HEK293T (cell line): ENCODE data around the gene TTLL3.
"Not testable (repeated sequence)": the region's sequence is repeated elsewhere in the genome, so short reads cannot be mapped to it uniquely, and the experiment has no call there.

Source experiments
- CTCF ChIA-PET: fragments of 350-600 bp; formaldehyde crosslinking; extraction: SDS; loops from one replicate; lab custom pipeline; 2021; ENCODE audit warnings: antibody characterized with exemption, inconsistent platforms; lab: Yijun Ruan, JAX
- POLR2A ChIA-PET: fragments of 350-600 bp; formaldehyde crosslinking; extraction: SDS; loops from one replicate; lab custom pipeline; 2020; ENCODE audit warnings: antibody characterized with exemption, inconsistent platforms; lab: Yijun Ruan, JAX
- DNase-seq: peaks from one replicate; pipeline ENCODE4 v3.0.0; 2012; ENCODE audit warnings: mixed read lengths; ENCODE audit errors: extremely low spot score
- ARNT ChIP-seq: fragments of 450-650 bp; IDR thresholded peaks from 2 replicates; pipeline ENCODE4 v1.6.1; 2017; ENCODE audit warnings: mild to moderate bottlenecking
- BHLHE40 ChIP-seq: fragments of 450-650 bp; IDR thresholded peaks from 2 replicates; pipeline ENCODE4 v1.6.1; 2016; ENCODE audit warnings: mild to moderate bottlenecking, moderate library complexity, borderline replicate concordance
- CTBP1 ChIP-seq: fragments of 450-650 bp; IDR thresholded peaks from 2 replicates; pipeline ENCODE4 v1.6.1; 2016; ENCODE audit warnings: borderline replicate concordance
- ELF4 ChIP-seq: fragments of 450-650 bp; IDR thresholded peaks from 2 replicates; pipeline ENCODE4 v1.6.1; 2017; ENCODE audit warnings: antibody characterized with exemption
- FOXA1 ChIP-seq: fragments of 450-650 bp; IDR thresholded peaks from 2 replicates; pipeline ENCODE4 v1.6.1; 2016; ENCODE audit warnings: mild to moderate bottlenecking
- FOXK2 ChIP-seq: fragments of 450-650 bp; IDR thresholded peaks from 2 replicates; pipeline ENCODE4 v1.6.1; 2016; ENCODE audit warnings: mild to moderate bottlenecking
- FOXM1 ChIP-seq: fragments of 450-650 bp; IDR thresholded peaks from 2 replicates; pipeline ENCODE4 v1.6.1; 2017; ENCODE audit warnings: mild to moderate bottlenecking, borderline replicate concordance
- HDGF ChIP-seq: fragments of 450-650 bp; IDR thresholded peaks from 2 replicates; pipeline ENCODE4 v1.6.1; 2017; ENCODE audit warnings: antibody characterized with exemption, borderline replicate concordance
- L3MBTL2 ChIP-seq: fragments of 450-650 bp; conservative IDR thresholded peaks from 2 replicates; pipeline ENCODE4 v1.6.1; 2016; ENCODE audit warnings: mild to moderate bottlenecking
- LEF1 ChIP-seq: fragments of 450-650 bp; IDR thresholded peaks from 2 replicates; pipeline ENCODE4 v1.6.1; 2017; ENCODE audit warnings: mild to moderate bottlenecking, borderline replicate concordance
- NFRKB ChIP-seq: fragments of 450-650 bp; IDR thresholded peaks from 2 replicates; pipeline ENCODE4 v1.6.1; 2016; ENCODE audit warnings: mild to moderate bottlenecking, moderate library complexity
- SP1 ChIP-seq: fragments of 450-650 bp; IDR thresholded peaks from 2 replicates; pipeline ENCODE4 v1.6.1; 2017
- SUZ12 ChIP-seq: fragments of 450-650 bp; IDR thresholded peaks from 2 replicates; pipeline ENCODE4 v1.6.1; 2016; ENCODE audit warnings: mild to moderate bottlenecking
- TARDBP ChIP-seq: fragments of 450-650 bp; IDR thresholded peaks from 2 replicates; pipeline ENCODE4 v1.6.1; 2016
- ZNF384 ChIP-seq: fragments of 450-650 bp; IDR thresholded peaks from 2 replicates; pipeline ENCODE4 v1.6.1; 2016
- TF ChIP-seq, protein P1 (sequence below): fragments of 450-650 bp; IDR thresholded peaks from 2 replicates; pipeline ENCODE4 v1.6.1; 2016

TTLL3 gene

DNA sequence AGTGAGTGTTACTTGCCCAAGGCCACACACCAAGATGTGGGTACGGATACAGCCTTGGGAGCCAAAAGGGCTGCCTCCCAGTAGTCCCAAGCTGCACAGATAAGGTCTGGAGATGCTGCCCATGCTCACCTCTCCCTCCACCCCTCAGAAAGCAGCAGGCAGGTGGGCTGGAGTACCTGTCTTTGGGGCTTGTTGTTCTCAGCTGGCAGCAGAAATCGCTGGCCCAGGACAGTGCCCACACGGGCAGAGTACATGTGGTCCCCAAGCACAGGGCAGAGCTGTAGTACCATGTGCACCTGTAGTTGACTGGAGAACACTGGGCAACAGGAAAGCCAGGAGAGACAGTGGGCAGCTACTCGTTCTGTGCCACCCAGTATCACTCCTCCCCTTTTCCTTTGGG, 28.8 kb downstream of the TTLL3 start:
- CTCF ChIA-PET, result interaction anchor here (0.7 to 1.1 kb wide), 3 partner anchors 16 to 530 kb away, joined by 3 to 4 read pairs (median 3); no protein-coding TSS in a partner anchor

DNA sequence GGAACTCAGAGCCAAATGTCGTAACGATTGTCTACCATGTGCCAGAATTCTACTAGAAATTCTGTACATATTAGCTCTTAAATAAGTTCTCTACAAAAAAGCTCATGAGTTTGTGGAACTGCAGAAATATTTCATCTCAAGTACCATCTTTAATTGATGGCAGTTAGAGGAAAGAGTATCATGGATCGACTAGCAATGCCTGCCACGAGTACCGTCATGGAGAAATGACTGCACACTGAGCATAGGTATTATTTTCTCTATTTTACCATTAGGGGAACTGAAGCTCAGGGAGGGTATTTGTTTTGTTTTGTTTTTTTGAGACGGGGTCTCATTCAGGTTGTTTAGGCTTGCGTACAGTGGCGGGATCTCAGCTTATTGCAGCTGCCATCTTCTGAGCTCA, 31.0 kb downstream of the TTLL3 start:
- ChIA-PET POLR2A (interaction anchor here (0.9 to 1.5 kb wide), 3 partner anchors 9 to 109 kb away, joined by 3 to 4 read pairs (median 3); partner anchors contain the start of gene CAMK1), CTCF (interaction anchor here (1.0 kb wide), 1 partner anchor 9 kb away, joined by 3 read pairs; no protein-coding TSS in a partner anchor)
- no peak for DNase-seq
- no peak for TF ChIP-seq HDGF
- TF ChIP-seq ARNT, result no peak
- no peak for TF ChIP-seq NFRKB
- TF ChIP-seq TARDBP, result no peak
- TF ChIP-seq BHLHE40, result no peak
- TF ChIP-seq LEF1, result no peak

More for the DNA sequence above, 28.8 kb downstream of the TTLL3 start:
- DNase-seq, result no peak
- POLR2A ChIA-PET, result no interaction called here
- TF ChIP-seq L3MBTL2 (no peak), ELF4 (no peak), SP1 (no peak), FOXM1 (no peak), ARNT (no peak), SUZ12 (no peak), HDGF (no peak), CTBP1 (no peak), FOXK2 (no peak), TARDBP (no peak), LEF1 (no peak), ZNF384 (no peak), NFRKB (no peak), FOXA1 (no peak)
- TF ChIP-seq, protein P1, sequence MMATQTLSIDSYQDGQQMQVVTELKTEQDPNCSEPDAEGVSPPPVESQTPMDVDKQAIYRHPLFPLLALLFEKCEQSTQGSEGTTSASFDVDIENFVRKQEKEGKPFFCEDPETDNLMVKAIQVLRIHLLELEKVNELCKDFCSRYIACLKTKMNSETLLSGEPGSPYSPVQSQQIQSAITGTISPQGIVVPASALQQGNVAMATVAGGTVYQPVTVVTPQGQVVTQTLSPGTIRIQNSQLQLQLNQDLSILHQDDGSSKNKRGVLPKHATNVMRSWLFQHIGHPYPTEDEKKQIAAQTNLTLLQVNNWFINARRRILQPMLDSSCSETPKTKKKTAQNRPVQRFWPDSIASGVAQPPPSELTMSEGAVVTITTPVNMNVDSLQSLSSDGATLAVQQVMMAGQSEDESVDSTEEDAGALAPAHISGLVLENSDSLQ, result no peak

DNA sequence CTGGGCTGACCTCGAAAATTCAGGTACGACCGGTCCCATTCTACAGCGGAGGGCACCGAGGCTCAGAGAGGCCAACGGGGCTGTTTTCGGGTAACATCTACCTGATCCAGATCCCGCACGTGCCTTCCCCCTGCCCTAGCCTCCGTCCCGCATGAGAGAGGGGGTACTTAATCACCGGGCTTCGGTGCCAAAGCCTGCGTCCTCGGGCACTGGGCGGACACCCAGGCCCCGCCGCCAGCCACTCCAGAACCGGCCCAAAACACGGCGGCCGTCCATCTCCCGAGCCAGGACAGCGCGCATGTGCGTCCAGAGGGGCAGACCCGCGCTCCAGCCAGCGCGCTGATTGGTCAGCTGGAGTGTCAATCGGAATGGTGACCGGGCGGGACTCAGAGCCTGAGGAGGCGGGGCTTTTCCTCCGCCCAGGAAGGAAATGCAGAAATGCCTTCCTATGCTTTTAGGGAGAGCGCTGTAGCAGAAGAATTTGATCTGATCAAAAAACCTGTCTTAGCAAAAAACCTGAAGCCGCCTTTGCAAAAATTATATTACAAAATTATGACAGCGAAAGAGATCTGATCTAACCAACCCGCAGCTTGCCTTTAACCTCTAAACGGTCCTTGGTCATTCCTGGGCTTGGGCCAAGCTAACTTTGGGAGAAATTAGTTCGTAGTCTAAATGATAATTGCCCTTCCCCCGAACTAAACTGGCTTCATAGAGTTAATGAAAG, 33.8 kb downstream of the TTLL3 start, which contains the start of gene RPUSD3:
Gene RPUSD3 (minus strand): TSS at position 294 of the 724 bp plus-strand sequence. CDS start 18 bp downstream, at position 276.
- ChIA-PET CTCF (interaction anchor here (1.1 kb wide), 1 partner anchor 88 kb away, joined by 6 read pairs; no protein-coding TSS in a partner anchor), POLR2A (interaction anchor here (0.6 to 2.5 kb wide), 15 partner anchors 13 to 477 kb away, joined by 3 to 14 read pairs (median 4); partner anchors contain the start of genes ARPC4, CRELD1, EMC3 and FANCD2OS)
- no peak for TF ChIP-seq ARNT
- TF ChIP-seq L3MBTL2, result peak; percentile 79
- TF ChIP-seq, protein P1, result peak; percentile 100
- DNase-seq, result peak; percentile 100

DNA sequence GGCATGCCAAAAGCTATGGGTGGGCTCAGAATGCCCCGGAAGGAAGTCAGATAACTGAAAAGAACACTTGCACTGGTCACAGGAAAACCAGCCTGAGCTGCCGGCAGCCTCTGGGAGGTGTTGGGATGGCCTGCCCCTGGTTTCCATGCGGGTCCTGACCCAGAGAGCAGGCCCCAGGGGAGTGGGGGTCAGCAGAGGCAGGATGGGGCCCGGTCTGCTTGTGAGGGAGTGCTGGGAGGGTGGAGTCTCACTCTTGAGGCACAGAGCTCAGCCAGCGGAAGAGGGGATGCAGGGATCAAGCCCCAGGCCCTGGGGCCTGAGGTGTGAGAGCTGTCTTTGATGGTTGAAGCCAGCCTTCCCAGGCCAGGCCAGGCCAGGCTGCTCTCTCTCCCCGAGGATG, 36.2 kb downstream of the TTLL3 start:
- no peak for TF ChIP-seq TARDBP
- no peak for TF ChIP-seq ARNT
- TF ChIP-seq FOXA1, result no peak
- TF ChIP-seq HDGF, result no peak
- TF ChIP-seq CTBP1, result no peak
- no peak for TF ChIP-seq ZNF384
- TF ChIP-seq FOXK2, result no peak
- TF ChIP-seq FOXM1, result no peak
- TF ChIP-seq ELF4, result no peak
- TF ChIP-seq, protein P1, result no peak
- TF ChIP-seq LEF1, result no peak
- no peak for TF ChIP-seq L3MBTL2
- no peak for TF ChIP-seq NFRKB
- TF ChIP-seq SUZ12, result no peak
- ChIA-PET CTCF (interaction anchor here (0.7 kb wide), 1 partner anchor 30 kb away, joined by 3 read pairs; no protein-coding TSS in a partner anchor), POLR2A (no interaction called here)
- no peak for DNase-seq

DNA sequence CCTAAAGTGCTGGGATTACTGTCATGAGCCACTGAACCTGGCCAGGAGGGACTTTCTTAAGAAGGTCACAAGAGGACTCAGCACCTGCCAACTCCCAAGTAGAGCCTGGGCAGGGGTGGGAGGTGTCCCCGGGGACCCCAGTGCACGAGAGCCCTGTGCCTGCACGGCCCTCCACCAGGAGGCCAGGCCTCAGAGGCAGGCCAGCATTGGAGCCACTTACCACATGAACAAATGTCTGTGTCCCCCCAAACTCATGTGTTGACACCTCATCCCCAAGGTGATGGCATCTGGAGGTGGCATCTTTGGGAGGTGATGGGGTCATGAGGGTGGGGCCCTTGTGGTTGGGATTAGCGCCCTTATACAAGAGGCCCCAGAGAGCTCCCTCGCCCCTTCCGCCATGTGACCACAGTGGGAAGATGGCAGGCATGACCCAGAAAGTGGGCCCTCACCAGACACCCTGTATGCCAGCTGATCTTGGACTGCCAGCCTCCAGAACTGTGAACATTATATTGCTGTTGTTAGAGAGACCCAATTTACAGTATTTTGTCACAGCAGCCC, 36.9 kb downstream of the TTLL3 start:
- TF ChIP-seq, protein P1, result no peak
- POLR2A ChIA-PET, result no interaction called here
- DNase-seq, result no peak
- CTCF ChIA-PET, result no interaction called here

DNA sequence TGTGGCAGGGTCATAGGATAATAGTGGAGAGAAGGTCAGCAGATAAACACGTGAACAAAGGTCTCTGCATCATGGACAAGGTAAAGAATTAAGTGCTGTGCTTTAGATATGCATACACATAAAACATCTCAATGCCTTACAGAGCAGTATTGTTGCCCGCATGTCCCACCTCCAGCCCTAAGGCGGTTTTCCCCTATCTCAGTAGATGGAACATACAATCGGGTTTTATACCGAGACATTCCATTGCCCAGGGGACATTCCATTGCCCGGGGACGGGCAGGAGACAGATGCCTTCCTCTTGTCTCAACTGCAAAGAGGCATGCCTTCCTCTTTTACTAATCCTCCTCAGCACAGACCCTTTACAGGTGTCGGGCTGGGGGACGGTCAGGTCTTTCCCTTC, 37.8 kb downstream of the TTLL3 start:
- DNase-seq, POLR2A ChIA-PET, CTCF ChIA-PET: not testable (repeated sequence)

DNA sequence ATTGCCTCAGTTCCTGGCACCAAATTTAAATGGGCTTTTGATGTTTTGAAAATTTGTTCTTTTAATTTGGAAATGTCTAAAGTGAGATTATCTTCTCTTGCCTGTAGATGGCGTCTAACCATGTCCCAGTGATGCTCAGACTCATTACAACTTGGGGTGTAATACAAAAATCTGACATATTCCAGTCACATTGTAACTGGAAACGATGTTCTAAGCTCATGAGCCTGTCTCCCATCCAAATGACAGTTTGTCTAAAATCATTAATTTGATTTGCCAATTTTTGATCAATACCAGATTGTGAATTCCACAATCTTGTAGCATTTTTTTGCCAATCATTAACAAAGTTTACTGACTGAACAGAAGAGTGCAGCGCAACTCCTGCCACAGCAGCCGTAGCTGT, 38.8 kb downstream of the TTLL3 start:
- POLR2A ChIA-PET, CTCF ChIA-PET, DNase-seq: not testable (repeated sequence)

DNA sequence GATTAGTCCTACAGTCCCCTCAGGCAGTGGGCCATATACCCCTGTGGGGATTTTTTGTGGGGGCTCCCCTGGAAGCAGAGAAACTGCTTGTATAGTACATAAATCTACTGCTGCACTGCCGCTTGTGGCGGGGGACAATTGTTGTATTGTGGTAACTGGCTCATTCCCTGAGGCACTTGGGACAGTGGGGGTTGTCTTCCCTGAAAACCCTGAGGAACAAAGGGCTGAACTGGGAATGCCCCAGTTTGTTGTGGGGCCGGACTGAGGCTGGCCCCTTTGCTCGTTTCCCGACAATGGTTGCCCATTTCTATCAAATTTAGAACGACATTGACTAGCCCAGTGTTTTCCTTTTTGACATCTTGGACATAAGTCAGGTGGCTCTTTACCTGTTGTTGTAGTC, 41.3 kb downstream of the TTLL3 start:
- CTCF ChIA-PET, DNase-seq, POLR2A ChIA-PET: not testable (repeated sequence)

DNA sequence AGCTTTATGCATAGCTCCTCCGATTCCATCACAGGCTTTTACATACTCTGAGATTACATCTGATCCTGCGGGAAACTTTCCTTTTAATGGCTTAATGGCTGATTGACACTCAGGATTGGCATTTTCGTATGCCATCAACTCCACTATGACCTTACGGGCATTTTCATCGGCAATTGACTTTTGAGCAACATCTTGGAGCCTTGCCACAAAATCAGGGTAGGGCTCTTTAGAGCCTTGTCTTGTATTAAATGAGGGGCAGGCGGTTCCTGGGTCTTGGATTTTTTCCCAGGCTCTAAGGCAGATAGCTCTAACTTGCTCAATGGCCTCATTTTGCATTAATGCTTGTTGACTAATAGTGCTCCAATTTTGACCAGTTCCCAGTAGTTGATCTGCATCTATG, 41.9 kb downstream of the TTLL3 start:
- POLR2A ChIA-PET, DNase-seq, CTCF ChIA-PET: not testable (repeated sequence)
